Activated naive CD8-positive, alpha-beta T cell treated with anti-CD3 and anti-CD28 coated beads for 36 hours (primary cell): ENCODE measurements around the gene BANF2. TPM values are rescaled to one million over a fixed set of nuclear protein-coding genes. Genes with fewer than 3 reads are reported as not detected.

Experiments
- DNase-seq: peaks from one replicate; pipeline ENCODE4 v3.0.0; 2021
- H3K27ac Mint-ChIP-seq: one replicate; pipeline ENCODE4 v1.8.0; 2022; ENCODE audit warnings: mild to moderate bottlenecking, moderate library complexity, mixed read lengths
- H3K27me3 Mint-ChIP-seq: one replicate; pipeline ENCODE4 v1.8.0; 2022; ENCODE audit warnings: mild to moderate bottlenecking, mixed read lengths
- H3K36me3 Mint-ChIP-seq: one replicate; pipeline ENCODE4 v1.8.0; 2021; ENCODE audit warnings: mild to moderate bottlenecking, mixed read lengths
- H3K4me1 Mint-ChIP-seq: one replicate; pipeline ENCODE4 v1.8.0; 2021; ENCODE audit warnings: mixed read lengths
- H3K4me3 Mint-ChIP-seq: one replicate; pipeline ENCODE4 v1.8.0; 2022; ENCODE audit warnings: mild to moderate bottlenecking, moderate library complexity, mixed read lengths
- H3K9me3 Mint-ChIP-seq: one replicate; pipeline ENCODE4 v1.8.0; 2022; ENCODE audit warnings: mixed read lengths
- total RNA-seq, 2 experiments: library from RNA; stranded (reverse); gene quantifications; one replicate each; pipeline ENCODE4 v1.2.3, GENCODE V29; 2021

The BANF2 gene
- total RNA-seq, 2 experiments from 2014 or later = not detected

DNA sequence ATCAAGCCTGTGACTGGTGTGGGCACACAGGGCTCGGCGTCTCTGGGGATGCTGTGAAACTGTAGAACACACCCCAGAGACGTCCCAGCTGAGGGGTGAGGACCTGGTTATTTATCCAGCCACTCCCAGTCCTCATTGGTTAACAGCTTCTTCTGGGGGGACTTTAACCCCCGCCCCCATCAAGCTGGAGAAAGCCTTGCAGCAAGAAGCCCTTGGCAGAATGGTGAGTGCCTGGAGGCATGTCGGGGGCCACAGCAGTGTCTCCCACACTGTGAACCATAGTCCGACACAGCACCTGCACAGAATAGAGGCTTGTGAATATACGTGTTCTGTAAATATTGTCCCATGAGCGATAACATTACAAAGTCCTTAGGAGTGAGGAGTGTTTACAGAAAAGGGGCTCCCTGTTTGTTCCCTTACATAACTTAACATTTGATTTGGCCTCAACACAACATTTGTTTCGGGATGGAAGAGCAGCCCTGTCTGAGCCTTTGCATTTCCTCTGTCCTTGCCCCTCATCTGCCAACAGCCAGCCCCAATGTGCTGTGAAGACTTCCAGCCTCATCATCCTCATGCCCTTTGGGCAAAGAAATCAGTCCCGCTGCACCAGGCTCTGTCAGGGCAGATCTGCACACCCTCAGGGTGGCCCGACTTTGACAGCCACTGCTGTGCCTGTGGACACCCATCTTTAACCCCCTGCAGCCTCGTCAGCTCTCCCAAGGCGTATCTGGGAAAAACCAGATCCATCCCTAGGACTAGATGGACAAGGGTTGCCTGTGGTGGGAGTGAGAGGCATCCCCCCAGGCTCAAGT, 15.5 kb upstream of the BANF2 start:
- Mint-ChIP-seq H3K27me3 (peaks cover 37% of the 10 kb centered on the region), H3K27ac (no peak overlapping the region), H3K4me3 (no peak overlapping the region), H3K9me3 (no peaks in the 10 kb centered on the region), H3K4me1 (peaks cover 15% of the 10 kb centered on the region), H3K36me3 (no peaks in the 10 kb centered on the region)
- no peak for DNase-seq

DNA sequence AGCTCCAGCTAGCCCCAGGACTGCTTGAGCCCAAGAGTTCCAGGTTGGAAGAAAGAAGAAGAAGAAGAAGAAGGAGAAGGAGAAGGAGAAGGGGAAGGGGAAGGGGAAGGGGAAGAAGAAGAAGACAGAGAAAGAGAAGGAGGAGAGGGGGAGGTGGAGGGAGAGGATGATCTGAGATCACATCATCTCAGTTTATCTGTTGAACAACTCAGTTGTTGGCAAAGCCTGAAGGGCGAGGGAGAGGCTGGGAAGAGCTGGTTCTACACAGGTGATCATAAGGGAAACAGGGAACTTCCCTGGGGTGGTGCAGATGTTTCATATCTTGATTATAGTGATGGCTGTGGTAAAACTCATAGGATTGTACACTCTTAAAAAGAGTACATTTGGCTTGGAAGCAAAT, 14.6 kb upstream of the BANF2 start:
- no peak for DNase-seq
- Mint-ChIP-seq H3K27me3 (peaks cover 37% of the 10 kb centered on the region), H3K9me3 (no peaks in the 10 kb centered on the region), H3K4me1 (peaks cover 9% of the 10 kb centered on the region), H3K4me3 (no peak overlapping the region), H3K36me3 (no peaks in the 10 kb centered on the region), H3K27ac (no peak overlapping the region)

DNA sequence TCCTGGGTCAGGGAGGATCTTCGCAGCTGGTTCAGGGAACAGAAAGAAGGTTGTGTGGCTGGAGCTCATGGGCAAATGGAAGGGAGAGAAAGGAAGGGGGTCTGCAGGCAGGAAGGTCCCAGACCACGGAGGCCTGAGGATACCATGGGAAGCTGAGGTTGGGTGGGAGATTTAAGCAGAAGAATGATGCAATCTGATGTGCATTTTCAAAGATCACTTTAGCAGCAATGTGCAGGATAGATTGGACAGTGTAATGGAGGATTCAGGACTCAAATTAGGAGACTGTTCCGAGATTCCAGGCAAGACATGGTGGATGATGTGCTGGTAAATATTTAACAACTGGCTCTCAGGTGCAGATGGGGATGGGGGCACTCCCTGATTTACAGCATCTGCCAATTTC, 12.0 kb upstream of the BANF2 start:
- DNase-seq = no peak
- Mint-ChIP-seq H3K27ac (no peak overlapping the region), H3K36me3 (no peaks in the 10 kb centered on the region), H3K4me1 (peaks cover 2% of the 10 kb centered on the region), H3K4me3 (no peak overlapping the region), H3K9me3 (no peaks in the 10 kb centered on the region), H3K27me3 (peaks cover 50% of the 10 kb centered on the region)

DNA sequence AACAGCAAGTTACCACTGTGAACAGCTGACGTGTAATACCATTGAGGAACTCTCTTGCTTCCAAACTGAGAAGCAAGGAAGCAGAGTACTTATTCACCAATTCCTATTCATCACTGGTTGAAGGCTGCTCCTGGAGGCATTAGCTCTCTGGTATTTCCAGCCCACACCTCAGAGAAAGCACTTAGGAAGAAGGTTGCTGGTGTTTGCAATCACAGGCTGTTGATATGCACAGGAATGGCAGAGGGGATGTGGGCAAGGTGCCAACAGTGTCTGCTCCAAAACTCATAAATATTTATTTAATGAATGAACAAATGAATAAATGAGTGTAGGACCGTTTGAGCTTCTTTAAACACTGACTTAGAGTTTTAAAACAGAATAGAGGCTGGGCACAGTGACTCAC, 10.8 kb upstream of the BANF2 start:
- no peaks in the 10 kb centered on the region for H3K9me3 Mint-ChIP-seq
- no peaks in the 10 kb centered on the region for H3K4me1 Mint-ChIP-seq
- no peak overlapping the region for H3K27ac Mint-ChIP-seq
- no peaks in the 10 kb centered on the region for H3K36me3 Mint-ChIP-seq
- no peak overlapping the region for H3K4me3 Mint-ChIP-seq
- peaks cover 47% of the 10 kb centered on the region for H3K27me3 Mint-ChIP-seq
- DNase-seq = no peak

DNA sequence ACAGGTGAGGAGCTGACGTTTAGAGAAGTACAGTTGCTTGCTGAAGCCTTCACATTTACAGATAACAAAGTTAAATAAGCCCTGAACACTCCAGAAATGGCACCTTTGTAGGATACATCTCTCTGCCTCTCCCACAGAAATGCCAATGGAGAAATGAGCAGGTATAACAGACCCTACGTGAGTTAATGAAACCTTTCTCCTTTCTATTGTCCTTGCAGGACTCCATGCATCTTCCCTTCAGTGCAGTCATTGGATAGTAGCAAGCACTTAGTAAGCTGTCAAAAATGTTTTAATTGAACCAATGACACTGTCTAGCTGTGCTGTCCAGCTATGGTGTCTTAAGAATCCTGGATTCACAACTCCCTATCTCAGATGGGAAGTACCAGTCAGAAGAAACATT, 9.6 kb upstream of the BANF2 start:
- Mint-ChIP-seq H3K36me3 (no peaks in the 10 kb centered on the region), H3K27me3 (peaks cover 38% of the 10 kb centered on the region), H3K4me3 (no peak overlapping the region), H3K9me3 (no peaks in the 10 kb centered on the region), H3K27ac (no peak overlapping the region), H3K4me1 (no peaks in the 10 kb centered on the region)
- no peak for DNase-seq

DNA sequence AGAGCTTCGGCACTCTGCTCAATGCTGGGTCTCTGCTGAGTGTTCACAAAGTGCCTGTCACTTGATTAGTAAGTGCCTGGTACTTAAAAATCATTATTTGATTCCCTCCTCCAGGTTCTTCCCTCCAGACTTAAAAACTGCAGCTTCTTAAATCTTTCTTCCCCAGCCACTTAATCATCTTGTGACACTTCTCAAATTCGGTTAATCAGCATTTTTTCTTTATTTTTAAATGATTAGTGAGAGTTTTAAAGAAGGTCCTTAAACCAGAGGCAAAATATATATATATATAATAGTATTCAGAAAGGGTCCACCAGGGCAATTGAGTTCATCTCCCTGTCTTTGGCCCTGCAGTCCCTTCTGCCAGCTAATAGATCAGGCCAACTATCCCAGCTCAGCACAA, 8.0 kb upstream of the BANF2 start:
- Mint-ChIP-seq H3K4me3 (no peak overlapping the region), H3K27me3 (peaks cover 32% of the 10 kb centered on the region), H3K4me1 (no peaks in the 10 kb centered on the region), H3K9me3 (peaks cover 3% of the 10 kb centered on the region), H3K36me3 (no peaks in the 10 kb centered on the region), H3K27ac (no peak overlapping the region)
- no peak for DNase-seq

DNA sequence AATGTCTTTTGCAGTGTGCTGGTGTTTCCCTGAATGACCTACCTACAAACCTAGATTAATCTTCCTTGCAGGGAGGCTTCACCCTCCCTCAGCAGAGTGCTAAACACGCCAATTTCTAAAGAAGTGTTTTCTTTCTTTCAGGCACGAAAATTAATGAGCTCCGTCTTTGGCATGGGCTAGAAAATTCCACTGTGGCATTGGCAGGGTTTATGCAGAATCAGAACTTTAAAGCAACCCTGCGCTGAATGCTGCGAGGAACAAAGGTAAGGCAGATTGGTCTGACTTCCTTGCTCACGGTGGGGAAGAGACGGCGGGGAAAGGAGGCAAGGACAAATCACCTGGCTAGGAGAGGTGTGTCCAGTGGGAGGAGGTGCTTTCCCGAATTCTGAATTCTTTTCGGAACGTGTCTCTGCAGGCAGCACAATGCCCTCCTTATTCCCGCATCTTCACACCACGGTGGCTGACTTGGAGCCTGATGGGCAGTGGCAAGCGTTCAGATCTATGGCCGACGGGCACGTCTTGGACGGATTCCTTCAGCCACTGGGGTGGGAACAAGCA, 6.2 kb upstream of the BANF2 start:
- H3K4me1 Mint-ChIP-seq = no peaks in the 10 kb centered on the region
- no peak for DNase-seq
- peaks cover 3% of the 10 kb centered on the region for H3K9me3 Mint-ChIP-seq
- H3K4me3 Mint-ChIP-seq = no peak overlapping the region
- H3K36me3 Mint-ChIP-seq = no peaks in the 10 kb centered on the region
- H3K27ac Mint-ChIP-seq = no peak overlapping the region
- peaks cover 19% of the 10 kb centered on the region for H3K27me3 Mint-ChIP-seq

DNA sequence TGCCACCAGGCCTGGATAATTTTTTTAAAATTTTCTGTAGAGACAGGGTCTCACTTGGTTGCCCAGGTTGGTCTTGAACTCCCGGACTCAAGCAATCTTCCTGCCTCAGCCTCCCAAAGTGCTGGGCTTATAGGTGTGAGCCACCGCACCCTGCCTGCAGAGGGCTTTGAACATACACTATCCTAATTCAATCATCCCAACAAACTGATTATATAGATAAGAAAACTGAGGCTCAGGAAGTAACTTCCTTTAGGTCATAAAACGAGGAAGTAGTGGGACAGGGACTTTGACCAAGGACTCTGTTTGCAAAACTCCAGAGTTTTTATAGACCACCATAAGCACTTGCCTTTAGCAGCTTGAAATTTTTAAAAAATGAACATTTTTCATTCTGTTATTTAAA, 5.0 kb upstream of the BANF2 start:
- Mint-ChIP-seq H3K36me3 (no peaks in the 10 kb centered on the region), H3K4me3 (no peak overlapping the region), H3K9me3 (peaks cover 3% of the 10 kb centered on the region), H3K4me1 (no peaks in the 10 kb centered on the region), H3K27me3 (peaks cover 17% of the 10 kb centered on the region), H3K27ac (no peak overlapping the region)
- DNase-seq = no peak

DNA sequence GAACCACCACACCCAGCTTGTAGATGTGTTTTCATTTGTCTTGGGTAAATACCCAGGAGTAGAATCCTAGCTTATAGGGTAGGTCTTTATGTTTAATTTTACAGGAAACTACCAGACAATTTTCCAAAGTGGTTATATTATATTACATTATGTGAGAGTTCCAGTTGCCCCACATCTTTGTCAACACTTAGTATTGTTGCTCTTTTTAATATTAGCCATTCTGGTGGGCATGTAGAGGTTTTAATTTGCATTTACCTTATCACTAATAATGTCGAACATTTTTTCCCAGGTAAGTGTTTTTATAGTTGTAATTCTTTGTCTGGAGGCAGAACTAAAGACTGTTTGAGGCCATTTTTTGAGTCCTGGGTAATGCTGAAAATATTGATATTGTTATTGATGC, 3.5 kb upstream of the BANF2 start:
- Mint-ChIP-seq H3K27ac (no peak overlapping the region), H3K4me3 (no peak overlapping the region), H3K4me1 (no peaks in the 10 kb centered on the region), H3K9me3 (peaks cover 3% of the 10 kb centered on the region), H3K27me3 (peaks cover 12% of the 10 kb centered on the region), H3K36me3 (no peaks in the 10 kb centered on the region)
- no peak for DNase-seq

DNA sequence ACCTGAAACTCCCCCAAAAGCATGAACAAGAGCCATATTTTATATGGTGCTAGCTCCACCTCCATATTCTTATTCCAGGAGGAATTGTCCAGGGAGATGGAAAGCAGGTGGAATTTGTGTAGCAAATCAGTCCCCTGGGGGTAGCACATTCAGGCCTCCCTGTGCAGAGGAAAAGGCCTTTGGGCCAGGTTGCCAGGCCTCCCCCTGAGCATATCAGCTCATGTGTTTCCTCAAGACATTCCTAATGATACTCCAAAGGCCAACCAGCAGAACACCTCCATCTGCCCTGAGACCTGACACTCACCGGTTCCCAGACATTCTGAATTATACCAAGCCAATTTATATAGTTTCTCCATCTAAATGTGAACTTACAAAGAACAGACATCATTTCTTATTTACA, 2.6 kb upstream of the BANF2 start:
- peaks cover 6% of the 10 kb centered on the region for H3K27me3 Mint-ChIP-seq
- H3K27ac Mint-ChIP-seq = no peak overlapping the region
- H3K4me3 Mint-ChIP-seq = no peak overlapping the region
- peaks cover 3% of the 10 kb centered on the region for H3K9me3 Mint-ChIP-seq
- H3K4me1 Mint-ChIP-seq = no peaks in the 10 kb centered on the region
- H3K36me3 Mint-ChIP-seq = no peaks in the 10 kb centered on the region
- no peak for DNase-seq

DNA sequence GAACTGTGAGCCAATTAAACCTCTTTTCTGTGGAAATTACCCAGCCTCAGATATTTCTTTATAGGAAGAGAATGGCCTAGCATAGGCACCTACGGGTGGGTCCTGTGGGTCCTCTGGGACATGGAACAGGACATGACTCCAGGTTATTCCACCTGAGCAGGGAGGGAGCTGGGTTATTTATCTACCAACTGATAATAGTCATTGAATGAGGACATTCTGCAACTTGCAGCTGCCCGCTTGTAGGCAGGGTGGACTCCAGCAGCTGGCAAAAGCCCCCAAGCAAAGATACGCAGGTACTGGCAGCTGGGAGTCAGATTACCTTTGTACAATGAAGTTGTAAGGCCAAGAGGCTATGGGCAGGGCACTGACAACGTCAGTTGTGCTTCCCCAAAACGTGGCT, 1.4 kb upstream of the BANF2 start:
- Mint-ChIP-seq H3K27ac (no peak overlapping the region), H3K36me3 (no peaks in the 10 kb centered on the region), H3K9me3 (peaks cover 3% of the 10 kb centered on the region), H3K4me1 (no peaks in the 10 kb centered on the region), H3K4me3 (no peak overlapping the region), H3K27me3 (peaks cover 4% of the 10 kb centered on the region)
- DNase-seq = no peak

DNA sequence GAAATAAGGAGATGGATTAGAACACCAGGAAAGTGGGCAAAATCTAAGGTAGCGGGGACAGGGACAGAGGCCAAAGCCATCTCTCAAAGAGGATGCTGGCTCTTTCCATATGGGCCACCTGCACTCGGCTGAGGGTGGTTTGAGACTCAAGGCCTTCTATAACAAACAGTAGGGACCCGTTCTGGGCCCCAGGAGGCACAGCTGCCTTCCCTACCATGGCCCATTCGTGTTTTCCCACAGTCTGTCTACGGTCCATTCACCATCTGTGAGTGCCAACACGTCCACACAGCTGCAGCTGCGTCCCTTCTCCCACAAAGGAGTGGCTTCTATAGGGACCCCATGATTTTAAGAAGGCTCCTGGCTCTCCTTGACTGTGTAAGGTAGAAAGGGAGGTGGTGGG, 871 bp downstream of the BANF2 start:
- H3K4me3 Mint-ChIP-seq = no peak overlapping the region

DNA sequence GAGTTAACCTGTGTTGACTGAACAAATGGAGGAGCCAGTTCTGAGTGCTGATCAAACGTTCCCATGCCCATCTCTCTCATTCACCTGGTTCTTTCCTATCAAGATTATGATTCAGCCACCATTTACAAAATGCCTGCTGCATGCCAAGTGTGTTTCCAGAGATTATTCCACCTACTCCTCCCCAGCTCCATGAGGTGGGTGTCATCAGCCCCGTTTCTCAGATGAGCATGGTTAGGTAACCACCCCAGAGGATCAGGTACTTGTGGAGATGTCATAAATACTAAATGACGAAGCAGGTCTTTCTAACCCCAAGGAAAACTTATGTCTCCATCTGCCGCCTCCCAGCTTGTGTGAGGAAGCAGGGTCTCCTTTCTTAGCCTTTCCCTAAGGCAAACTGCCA, 2.1 kb downstream of the BANF2 start:
- Mint-ChIP-seq H3K4me3 (no peak overlapping the region), H3K36me3 (no peaks in the 10 kb centered on the region), H3K4me1 (no peaks in the 10 kb centered on the region), H3K9me3 (no peaks in the 10 kb centered on the region), H3K27me3 (no peaks in the 10 kb centered on the region), H3K27ac (no peak overlapping the region)
- no peak for DNase-seq

More for the DNA sequence above, 871 bp downstream of the BANF2 start:
- H3K27ac Mint-ChIP-seq = no peak overlapping the region
- no peak for DNase-seq
- H3K36me3 Mint-ChIP-seq = no peaks in the 10 kb centered on the region
- H3K9me3 Mint-ChIP-seq = peaks cover 1% of the 10 kb centered on the region
- no peaks in the 10 kb centered on the region for H3K27me3 Mint-ChIP-seq
- no peaks in the 10 kb centered on the region for H3K4me1 Mint-ChIP-seq

DNA sequence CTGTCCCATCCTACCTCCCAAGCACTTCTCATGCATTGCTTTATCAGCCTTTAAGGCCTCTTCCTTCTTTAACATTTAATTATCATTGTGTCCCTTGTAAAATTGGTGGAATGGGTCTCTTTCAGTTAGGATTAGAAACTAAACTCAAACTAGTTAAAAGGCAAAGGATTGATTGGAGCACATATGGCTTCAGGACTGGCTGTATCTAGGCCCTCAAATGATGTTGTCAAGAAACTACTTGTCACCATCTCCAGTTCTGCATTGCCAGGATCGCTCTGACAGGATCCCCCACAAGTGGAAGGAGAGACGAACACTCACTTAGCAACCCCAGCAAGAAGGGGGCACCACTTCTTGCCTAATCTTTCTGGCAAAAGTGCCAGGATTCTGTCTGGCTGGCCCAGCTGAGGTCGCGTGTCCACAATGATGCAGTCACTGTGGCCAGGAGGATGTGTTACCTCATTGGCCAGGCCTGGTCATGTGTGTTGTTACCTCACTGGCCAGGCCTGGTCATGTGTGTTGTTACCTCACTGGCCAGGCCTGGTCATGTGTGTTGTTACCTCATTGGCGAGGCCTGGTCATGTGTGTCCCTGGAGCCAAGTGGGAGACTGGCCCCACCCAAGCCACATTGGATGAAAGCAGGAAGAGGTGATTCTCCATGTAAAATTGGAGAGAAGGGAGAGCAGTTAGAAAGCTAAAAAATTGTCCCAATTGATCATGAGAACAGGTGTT, 5.0 kb downstream of the BANF2 start:
- Mint-ChIP-seq H3K27me3 (no peaks in the 10 kb centered on the region), H3K4me3 (no peak overlapping the region), H3K27ac (no peak overlapping the region), H3K9me3 (no peaks in the 10 kb centered on the region), H3K36me3 (no peaks in the 10 kb centered on the region), H3K4me1 (no peaks in the 10 kb centered on the region)
- DNase-seq = no peak

DNA sequence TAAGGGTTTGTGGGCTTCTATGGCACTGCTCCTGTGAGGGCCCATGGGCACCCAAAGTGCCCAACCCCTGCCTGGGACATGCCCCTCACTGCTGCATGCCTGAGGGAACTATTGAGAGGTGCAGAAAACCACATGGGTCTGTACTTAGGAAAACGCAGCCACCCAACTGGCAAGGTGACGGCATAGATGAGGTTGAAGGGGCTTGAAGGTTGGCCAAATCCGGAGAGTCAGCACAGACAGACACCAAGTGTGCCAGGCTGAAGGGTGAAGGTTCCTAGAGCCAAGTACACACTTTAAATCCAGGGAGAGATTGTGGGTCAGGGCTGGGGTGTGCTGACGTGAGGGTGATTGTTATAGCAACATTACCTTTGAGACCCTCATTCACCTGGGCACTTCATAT, 6.2 kb downstream of the BANF2 start:
- Mint-ChIP-seq H3K27me3 (no peaks in the 10 kb centered on the region), H3K4me3 (no peak overlapping the region), H3K36me3 (no peaks in the 10 kb centered on the region), H3K9me3 (no peaks in the 10 kb centered on the region), H3K27ac (no peak overlapping the region), H3K4me1 (no peaks in the 10 kb centered on the region)
- no peak for DNase-seq

DNA sequence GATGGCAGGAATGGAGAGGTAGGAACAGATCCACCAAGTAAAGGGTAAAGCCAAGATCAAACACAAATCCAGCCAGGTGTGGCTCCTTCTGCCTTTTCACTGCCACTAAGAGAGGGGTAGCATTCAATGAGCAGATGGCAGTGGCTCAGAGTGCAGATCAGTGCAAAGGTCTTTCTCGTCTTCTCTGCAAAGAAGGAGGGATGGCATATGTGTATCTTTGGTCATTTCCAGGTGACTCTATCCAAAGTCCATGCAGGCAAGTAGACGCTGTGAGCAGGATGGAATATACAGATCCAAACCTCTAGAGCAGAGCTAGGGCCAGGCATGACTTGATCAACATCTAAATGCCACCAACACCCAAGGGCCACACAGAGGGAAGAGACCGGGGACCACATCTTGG, 6.9 kb downstream of the BANF2 start:
- Mint-ChIP-seq H3K27me3 (no peaks in the 10 kb centered on the region), H3K4me1 (no peaks in the 10 kb centered on the region), H3K4me3 (no peak overlapping the region), H3K9me3 (no peaks in the 10 kb centered on the region), H3K36me3 (no peaks in the 10 kb centered on the region), H3K27ac (no peak overlapping the region)
- DNase-seq = no peak
